IMR-90 (cell line): Measurements from ENCODE around the gene PARVB. TPM values are rescaled to one million over a fixed set of nuclear protein-coding genes. Genes with fewer than 3 reads are reported as not detected.

Experiments
- ATAC-seq: fragments of 200-7000 bp; cut with Tn5 transposase; 2 replicates; pipeline ENCODE4 v1.9.1; 2020; ENCODE audit warnings: low read depth, mild to moderate bottlenecking, moderate library complexity
- BruUV-seq: library from RNA; stranded (reverse); fragments of 400-500 nt; replicated peaks from 2 replicates; lab custom pipeline; 2021; lab: Mats Ljungman, UMichigan
- CTCF ChIA-PET: fragments of 300-600 bp; formaldehyde crosslinking; extraction: SDS; loops from one replicate; lab custom pipeline; 2021; ENCODE audit warnings: antibody characterized with exemption; lab: Yijun Ruan, JAX
- POLR2A ChIA-PET: fragments of 300-600 bp; sonication (Branson Sonifier 250); formaldehyde crosslinking; loops from one replicate; lab custom pipeline; 2022; ENCODE audit warnings: antibody characterized with exemption; ENCODE audit not compliant: unreplicated experiment; lab: Charles Lee
- DNase-seq: peaks from one replicate; pipeline ENCODE4 v3.0.0; 2013
- H2AFZ ChIP-seq: replicated peaks from 2 replicates; pipeline ENCODE3; 2013; ENCODE audit warnings: low read length, mild to moderate bottlenecking; ENCODE audit not compliant: poor library complexity
- H2AK5ac ChIP-seq: 2 replicates; pipeline ENCODE4 v1.6.1; 2013; ENCODE audit warnings: low read depth, low read length, inconsistent platforms
- H2AK9ac ChIP-seq: replicated peaks from 2 replicates; pipeline ENCODE3; 2013; ENCODE audit warnings: mild to moderate bottlenecking, low read depth, low read length, moderate library complexity; ENCODE audit not compliant: poor library complexity
- H2BK120ac ChIP-seq: 2 replicates; pipeline ENCODE4 v1.6.1; 2013; ENCODE audit warnings: low read depth, low read length, inconsistent platforms
- H2BK15ac ChIP-seq: 3 replicates; pipeline ENCODE4 v1.6.1; 2013; ENCODE audit warnings: low read depth, low read length, inconsistent platforms
- H2BK20ac ChIP-seq: 2 replicates; pipeline ENCODE4 v1.6.1; 2013; ENCODE audit warnings: low read depth, mild to moderate bottlenecking, inconsistent platforms, low read length, moderate library complexity
- H2BK5ac ChIP-seq: 2 replicates; pipeline ENCODE4 v1.6.1; 2013; ENCODE audit warnings: mild to moderate bottlenecking, low read depth, low read length, inconsistent platforms; ENCODE audit not compliant: poor library complexity, severe bottlenecking
- H3K14ac ChIP-seq: replicated peaks from 2 replicates; pipeline ENCODE4 v1.6.1; 2013; ENCODE audit warnings: low read depth, low read length, inconsistent platforms
- H3K18ac ChIP-seq: 2 replicates; pipeline ENCODE4 v1.6.1; 2013; ENCODE audit warnings: low read depth, low read length, control low read depth
- H3K23ac ChIP-seq: 2 replicates; pipeline ENCODE4 v1.6.1; 2013; ENCODE audit warnings: low read depth, low read length, inconsistent platforms
- H3K27ac ChIP-seq: 2 replicates; pipeline ENCODE4 v1.5.1; 2013; ENCODE audit warnings: mild to moderate bottlenecking, control low read depth, low read length; ENCODE audit not compliant: insufficient read depth
- H3K27me3 ChIP-seq: 2 replicates; pipeline ENCODE4 v1.6.1; 2013; ENCODE audit warnings: low read length; ENCODE audit not compliant: control insufficient read depth, insufficient read depth
- H3K36me3 ChIP-seq: 2 replicates; pipeline ENCODE4 v1.6.1; 2013; ENCODE audit warnings: low read length, mixed read lengths; ENCODE audit not compliant: control insufficient read depth, insufficient read depth
- H3K4ac ChIP-seq: 2 replicates; pipeline ENCODE4 v1.6.1; 2013; ENCODE audit warnings: low read depth, low read length, inconsistent platforms
- H3K4me1 ChIP-seq: 2 replicates; pipeline ENCODE4 v1.6.1; 2013; ENCODE audit warnings: low read length, mixed read lengths; ENCODE audit not compliant: control insufficient read depth, insufficient read depth
- H3K4me2 ChIP-seq: 2 replicates; pipeline ENCODE4 v1.6.1; 2013; ENCODE audit warnings: low read depth, mild to moderate bottlenecking, control low read depth, low read length, moderate library complexity
- H3K4me3 ChIP-seq: 2 replicates; pipeline ENCODE4 v1.5.1; 2013; ENCODE audit warnings: low read depth, mild to moderate bottlenecking, control low read depth, low read length, moderate library complexity; ENCODE audit not compliant: insufficient read depth
- H3K56ac ChIP-seq: 2 replicates; pipeline ENCODE4 v1.6.1; 2013; ENCODE audit warnings: low read length, inconsistent platforms; ENCODE audit not compliant: insufficient read depth; ENCODE audit errors: extremely low read depth
- H3K79me1 ChIP-seq, 2 experiments: 2 replicates each; pipeline ENCODE4 v1.6.1; 2013; ENCODE audit warnings: low read length in 2 of 2, inconsistent platforms in 1 of 2, low read depth in 1 of 2
- H3K9ac ChIP-seq: 2 replicates; pipeline ENCODE4 v1.6.1; 2013; ENCODE audit warnings: low read depth, low read length, control low read depth
- H3K9me1 ChIP-seq: 2 replicates; pipeline ENCODE4 v1.6.1; 2013; ENCODE audit warnings: low read length, inconsistent platforms; ENCODE audit not compliant: insufficient read depth
- H3K9me3 ChIP-seq: 2 replicates; pipeline ENCODE4 v1.6.1; 2013; ENCODE audit warnings: low read length; ENCODE audit not compliant: control insufficient read depth, insufficient read depth
- H4K20me1 ChIP-seq: 2 replicates; pipeline ENCODE4 v1.6.1; 2013; ENCODE audit warnings: low read length, inconsistent platforms; ENCODE audit not compliant: insufficient read depth
- H4K5ac ChIP-seq: 2 replicates; pipeline ENCODE4 v1.6.1; 2013; ENCODE audit warnings: mild to moderate bottlenecking, low read depth, low read length, control low read depth
- H4K8ac ChIP-seq, 2 experiments: 2 replicates each; pipeline ENCODE4 v1.6.1; 2013; ENCODE audit warnings: low read depth in 2 of 2, low read length in 2 of 2, control low read depth in 1 of 2, inconsistent platforms in 1 of 2
- H4K91ac ChIP-seq: 2 replicates; pipeline ENCODE4 v1.6.1; 2013; ENCODE audit warnings: low read depth, low read length, inconsistent platforms; ENCODE audit not compliant: insufficient read depth
- BHLHE40 ChIP-seq: fragments of 150-350 bp; IDR thresholded peaks from 2 replicates; pipeline ENCODE4 v1.6.1; 2016; ENCODE audit warnings: mild to moderate bottlenecking, low read depth, low read length
- CEBPB ChIP-seq: IDR thresholded peaks from 2 replicates; pipeline ENCODE4 v1.6.1; 2012; ENCODE audit warnings: low read depth, low read length, improper control_type of control experiment
- MAFK ChIP-seq: IDR thresholded peaks from 2 replicates; pipeline ENCODE4 v1.6.1; 2012; ENCODE audit warnings: low read depth, low read length, improper control_type of control experiment
- MAZ ChIP-seq: IDR thresholded peaks from 2 replicates; pipeline ENCODE4 v1.6.1; 2012; ENCODE audit warnings: low read depth, mild to moderate bottlenecking, low read length, improper control_type of control experiment, moderate library complexity, borderline replicate concordance
- MXI1 ChIP-seq: IDR thresholded peaks from 2 replicates; pipeline ENCODE4 v1.6.1; 2012; ENCODE audit warnings: low read depth, mild to moderate bottlenecking, low read length, moderate library complexity, borderline replicate concordance
- NFE2L2 ChIP-seq: fragments of 150-350 bp; IDR thresholded peaks from 2 replicates; pipeline ENCODE4 v1.6.1; 2016; ENCODE audit warnings: low read depth, mild to moderate bottlenecking, low read length
- RAD21 ChIP-seq: IDR thresholded peaks from 2 replicates; pipeline ENCODE4 v1.6.1; 2012; ENCODE audit warnings: low read length, improper control_type of control experiment
- RCOR1 ChIP-seq: IDR thresholded peaks from 2 replicates; pipeline ENCODE4 v1.6.1; 2012; ENCODE audit warnings: mild to moderate bottlenecking, low read length, improper control_type of control experiment; ENCODE audit not compliant: insufficient replicate concordance
- RFX5 ChIP-seq: IDR thresholded peaks from 2 replicates; pipeline ENCODE4 v1.8.0; 2012; ENCODE audit warnings: low read depth, mild to moderate bottlenecking, low read length, moderate library complexity
- WGBS, 2 experiments: methylation state at CpG; one replicate each; pipeline versions ENCODE4 v1.1.5 to v1.1.7; 2013; ENCODE audit warnings: missing lambda C conversion rate in 2 of 2; ENCODE audit not compliant: insufficient read length in 1 of 2; ENCODE audit errors: extremely low coverage in 2 of 2; 5-methylcytosine and 5-hydroxymethylcytosine counted together
- dilution Hi-C: fragments of 300-500 bp; cut with HindIII; formaldehyde crosslinking; loops from one replicate; pipeline ENCODE4 v1.14.3; 2018; ENCODE audit warnings: low sequenced_read_pairs; ENCODE audit not compliant: unreplicated experiment
- in situ Hi-C: fragments of 300-500 bp; cut with MboI; formaldehyde crosslinking; loops from 3 replicates; pipeline ENCODE4 v1.14.3; 2019; ENCODE audit warnings: low sequenced_read_pairs, inconsistent platforms, mixed read lengths
- intact Hi-C: fragments of 100-400 bp; cut with micrococcal nuclease; formaldehyde crosslinking; loops from 2 replicates; pipeline ENCODE4 v1.10.0; 2022
- polyA plus RNA-seq, 3 experiments: library from polyadenylated mRNA; depleted of rRNA; stranded (reverse); fragments of >200 nt; gene quantifications; 2 replicates each; pipeline ENCODE4 v1.2.3, GENCODE V29; 2012; ENCODE audit warnings: low replicate concordance in 1 of 3
- total RNA-seq: library from RNA; depleted of rRNA; stranded (reverse); fragments of >200 nt; gene quantifications from 2 replicates; pipeline ENCODE4 v1.2.3, GENCODE V29; 2012
- TF ChIP-seq, protein P1 (sequence below): conservative IDR thresholded peaks from 2 replicates; pipeline ENCODE4 v1.5.1; 2012; ENCODE audit warnings: mild to moderate bottlenecking, low read depth, low read length, improper control_type of control experiment
- TF ChIP-seq, protein P2 (sequence below): fragments of 150-350 bp; IDR thresholded peaks from 2 replicates; pipeline ENCODE4 v1.6.1; 2017; ENCODE audit warnings: mild to moderate bottlenecking, antibody characterized with exemption, low read length, low read depth
- TF ChIP-seq, protein P3 (sequence below): fragments of 150-350 bp; IDR thresholded peaks from 2 replicates; pipeline ENCODE4 v1.6.1; 2016; ENCODE audit warnings: low read depth, mild to moderate bottlenecking, low read length, moderate library complexity, borderline replicate concordance

The PARVB gene
- total and polyA plus RNA-seq, 2 of the 4 experiments (the other 2 are of a cell fraction): 44.3 to 53.9 TPM

DNA sequence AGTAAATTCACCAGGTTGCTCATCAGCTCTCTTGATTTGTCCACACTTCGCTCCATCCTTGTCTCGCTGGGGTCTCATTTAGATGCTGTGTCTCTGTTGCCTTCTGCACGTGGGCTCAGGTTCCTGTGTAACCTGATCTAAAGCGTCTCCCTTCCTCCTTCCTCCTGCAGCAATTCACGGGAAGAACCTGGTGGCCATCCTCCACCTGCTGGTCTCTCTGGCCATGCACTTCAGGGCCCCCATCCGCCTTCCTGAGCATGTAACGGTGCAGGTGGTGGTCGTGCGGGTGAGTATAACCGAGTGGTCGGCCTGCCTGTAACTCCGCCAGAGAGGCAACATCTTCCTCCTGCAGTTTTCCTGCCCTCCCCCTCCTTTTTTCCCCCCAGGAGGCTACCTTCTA lies 108.6 kb downstream of the PARVB start:
- H3K4me1 ChIP-seq: no peaks in the 10 kb centered on the region

More for the DNA sequence above, 108.6 kb downstream of the PARVB start:
- no peak overlapping the region for H2BK15ac ChIP-seq
- H2AFZ ChIP-seq: peak overlapping the region; percentile 23
- ChIA-PET CTCF (no interaction called here), POLR2A (no interaction called here)
- in situ Hi-C loops (no loop called here), dilution Hi-C loops (no loop called here), intact Hi-C loops (no loop called here)
- no peak overlapping the region for H2BK120ac ChIP-seq
- DNase-seq (no peak), ATAC-seq (no peak)
- no peak overlapping the region for H3K23ac ChIP-seq
- H3K9ac ChIP-seq: no peak overlapping the region
- no peak overlapping the region for H2BK5ac ChIP-seq
- H4K20me1 ChIP-seq: no peaks in the 10 kb centered on the region; the same call in 1 of the 2 replicates
- BruUV-seq: no TSS peak
- TF ChIP-seq, protein P1, sequence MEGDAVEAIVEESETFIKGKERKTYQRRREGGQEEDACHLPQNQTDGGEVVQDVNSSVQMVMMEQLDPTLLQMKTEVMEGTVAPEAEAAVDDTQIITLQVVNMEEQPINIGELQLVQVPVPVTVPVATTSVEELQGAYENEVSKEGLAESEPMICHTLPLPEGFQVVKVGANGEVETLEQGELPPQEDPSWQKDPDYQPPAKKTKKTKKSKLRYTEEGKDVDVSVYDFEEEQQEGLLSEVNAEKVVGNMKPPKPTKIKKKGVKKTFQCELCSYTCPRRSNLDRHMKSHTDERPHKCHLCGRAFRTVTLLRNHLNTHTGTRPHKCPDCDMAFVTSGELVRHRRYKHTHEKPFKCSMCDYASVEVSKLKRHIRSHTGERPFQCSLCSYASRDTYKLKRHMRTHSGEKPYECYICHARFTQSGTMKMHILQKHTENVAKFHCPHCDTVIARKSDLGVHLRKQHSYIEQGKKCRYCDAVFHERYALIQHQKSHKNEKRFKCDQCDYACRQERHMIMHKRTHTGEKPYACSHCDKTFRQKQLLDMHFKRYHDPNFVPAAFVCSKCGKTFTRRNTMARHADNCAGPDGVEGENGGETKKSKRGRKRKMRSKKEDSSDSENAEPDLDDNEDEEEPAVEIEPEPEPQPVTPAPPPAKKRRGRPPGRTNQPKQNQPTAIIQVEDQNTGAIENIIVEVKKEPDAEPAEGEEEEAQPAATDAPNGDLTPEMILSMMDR: no peak
- TF ChIP-seq CEBPB: no peak
- no peak for TF ChIP-seq RFX5
- no peak for TF ChIP-seq RCOR1
- TF ChIP-seq, protein P2, sequence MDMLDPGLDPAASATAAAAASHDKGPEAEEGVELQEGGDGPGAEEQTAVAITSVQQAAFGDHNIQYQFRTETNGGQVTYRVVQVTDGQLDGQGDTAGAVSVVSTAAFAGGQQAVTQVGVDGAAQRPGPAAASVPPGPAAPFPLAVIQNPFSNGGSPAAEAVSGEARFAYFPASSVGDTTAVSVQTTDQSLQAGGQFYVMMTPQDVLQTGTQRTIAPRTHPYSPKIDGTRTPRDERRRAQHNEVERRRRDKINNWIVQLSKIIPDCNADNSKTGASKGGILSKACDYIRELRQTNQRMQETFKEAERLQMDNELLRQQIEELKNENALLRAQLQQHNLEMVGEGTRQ: no peak
- no peak for TF ChIP-seq MAFK
- TF ChIP-seq MAZ: no peak
- no peak for TF ChIP-seq MXI1
- TF ChIP-seq, protein P3, sequence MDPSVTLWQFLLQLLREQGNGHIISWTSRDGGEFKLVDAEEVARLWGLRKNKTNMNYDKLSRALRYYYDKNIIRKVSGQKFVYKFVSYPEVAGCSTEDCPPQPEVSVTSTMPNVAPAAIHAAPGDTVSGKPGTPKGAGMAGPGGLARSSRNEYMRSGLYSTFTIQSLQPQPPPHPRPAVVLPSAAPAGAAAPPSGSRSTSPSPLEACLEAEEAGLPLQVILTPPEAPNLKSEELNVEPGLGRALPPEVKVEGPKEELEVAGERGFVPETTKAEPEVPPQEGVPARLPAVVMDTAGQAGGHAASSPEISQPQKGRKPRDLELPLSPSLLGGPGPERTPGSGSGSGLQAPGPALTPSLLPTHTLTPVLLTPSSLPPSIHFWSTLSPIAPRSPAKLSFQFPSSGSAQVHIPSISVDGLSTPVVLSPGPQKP: no peak
- TF ChIP-seq NFE2L2: no peak
- TF ChIP-seq BHLHE40: no peak
- TF ChIP-seq RAD21: no peak
- peaks cover 15% of the 10 kb centered on the region for H3K9me3 ChIP-seq
- H3K36me3 ChIP-seq: peaks cover 21% of the 10 kb centered on the region; the same call in 1 of the 2 replicates
- no peak overlapping the region for H3K27ac ChIP-seq
- H3K4me2 ChIP-seq: no peak overlapping the region
- no peak overlapping the region for H3K4me3 ChIP-seq
- H3K27me3 ChIP-seq: no peaks in the 10 kb centered on the region
- no peak overlapping the region for H3K4ac ChIP-seq
- H4K8ac ChIP-seq: no peak overlapping the region
- H3K14ac ChIP-seq: no peak overlapping the region
- 67% methylated on average over 1 of the region's 12 CpGs; no CpG with 5 or more reads in 1 of the 2 experiments for WGBS, 2 experiments
- H3K79me1 ChIP-seq: no peaks in the 10 kb centered on the region; a peak in 1 of 4 replicates
- H3K9me1 ChIP-seq: 0 out of 2 replicates have a peak, but pooled peaks cover 6% of the 10 kb centered on the region
- H2AK5ac ChIP-seq: no peak overlapping the region
- H3K18ac ChIP-seq: no peak overlapping the region
- no peak overlapping the region for H2AK9ac ChIP-seq
- H3K56ac ChIP-seq: no peak overlapping the region
- no peak overlapping the region for H4K5ac ChIP-seq
- no peak overlapping the region for H4K91ac ChIP-seq
- no peak overlapping the region for H2BK20ac ChIP-seq
